NCI-H82 (cell line): Measurements from ENCODE around the gene PTCHD1.
A peak's percentile ranks its signal among the peaks of the same experiment; 100 is the strongest.

Source experiments
- DNase-seq: peaks from one replicate; lab custom pipeline; 2025; lab: John Stamatoyannopoulos, UW

Gene PTCHD1

GRCh38 chrX:23334848-23335599 is at the start of gene PTCHD1:
TSS of gene PTCHD1 (plus strand) at chrX:23334849. CDS start at chrX:23334876, 27 bp downstream.
- peak; percentile 26 for DNase-seq

- no peak for DNase-seq
Measured at GRCh38 chrX:23286731-23287130, 47.9 kb upstream of the PTCHD1 start.

- no peak for DNase-seq
Measured at GRCh38 chrX:23287191-23287725, 47.4 kb upstream of the PTCHD1 start.

- DNase-seq = peak; percentile 59
Measured at GRCh38 chrX:23292354-23292987, 42.2 kb upstream of the PTCHD1 start.

GRCh38 chrX:23292988-23293651 is 41.5 kb upstream of the PTCHD1 start:
- DNase-seq = no peak

- DNase-seq = no peak
Measured at GRCh38 chrX:23304881-23305280, 29.8 kb upstream of the PTCHD1 start.

GRCh38 chrX:23311731-23312130 is 22.9 kb upstream of the PTCHD1 start:
- DNase-seq = no peak

GRCh38 chrX:23312136-23312535 is 22.5 kb upstream of the PTCHD1 start:
- DNase-seq = no peak

GRCh38 chrX:23317799-23318724 is 16.6 kb upstream of the PTCHD1 start:
- peak; percentile 55 for DNase-seq

GRCh38 chrX:23327104-23327503 is 7.5 kb upstream of the PTCHD1 start:
- no peak for DNase-seq

- no peak for DNase-seq
Measured at GRCh38 chrX:23331701-23332100, 2.9 kb upstream of the PTCHD1 start.

GRCh38 chrX:23332101-23332887 is 2.4 kb upstream of the PTCHD1 start:
- peak; percentile 8 for DNase-seq

GRCh38 chrX:23332888-23333821 is 1.5 kb upstream of the PTCHD1 start:
- DNase-seq = peak; percentile 17

- peak; percentile 69 for DNase-seq
Measured at GRCh38 chrX:23333842-23334520, 668 bp upstream of the PTCHD1 start.

- DNase-seq = no peak
Measured at GRCh38 chrX:23334521-23334847, 165 bp upstream of the PTCHD1 start.

GRCh38 chrX:23338334-23338733 is 3.7 kb downstream of the PTCHD1 start:
- no peak for DNase-seq

GRCh38 chrX:23341452-23341851 is 6.8 kb downstream of the PTCHD1 start:
- no peak for DNase-seq

GRCh38 chrX:23344238-23344903 is 9.7 kb downstream of the PTCHD1 start:
- no peak for DNase-seq

- no peak for DNase-seq
Measured at GRCh38 chrX:23344904-23345271, 10.2 kb downstream of the PTCHD1 start.
